OCI-LY1 (cell line): Measurements from ENCODE around the gene FDX2.

ENCODE experiments used
- H2AFZ ChIP-seq: fragments of 200-600 bp; sonication (generic), shearing (Covaris generic); 2 replicates; pipeline ENCODE4 v1.6.0; 2014; ENCODE audit warnings: antibody characterized with exemption, mild to moderate bottlenecking, low read length
- H3F3A ChIP-seq: fragments of 200-600 bp; sonication (generic), shearing (Covaris generic); 2 replicates; pipeline ENCODE4 v1.6.0; 2014; ENCODE audit warnings: mild to moderate bottlenecking, antibody characterized with exemption, low read length, moderate library complexity; ENCODE audit not compliant: insufficient read depth
- H3K27ac ChIP-seq: fragments of 200-600 bp; sonication (generic); 2 replicates; pipeline ENCODE4 v1.5.1; 2014; ENCODE audit warnings: low read length, mixed run types, mild to moderate bottlenecking, low read depth; ENCODE audit not compliant: poor library complexity, severe bottlenecking
- H3K27me3 ChIP-seq: fragments of 200-600 bp; sonication (generic); 2 replicates; pipeline ENCODE4 v1.6.0; 2014; ENCODE audit warnings: antibody characterized with exemption, mild to moderate bottlenecking, low read length, moderate library complexity; ENCODE audit not compliant: insufficient read depth
- H3K36me3 ChIP-seq: fragments of 200-600 bp; sonication (generic); 2 replicates; pipeline ENCODE4 v1.6.1; 2014; ENCODE audit warnings: mild to moderate bottlenecking, antibody characterized with exemption, low read length, moderate library complexity, mixed read lengths; ENCODE audit not compliant: insufficient read depth
- H3K4me1 ChIP-seq: fragments of 200-600 bp; sonication (generic); 2 replicates; pipeline ENCODE4 v1.5.1; 2014; ENCODE audit warnings: mild to moderate bottlenecking, low read length, moderate library complexity; ENCODE audit not compliant: insufficient read depth, severe bottlenecking
- H3K4me2 ChIP-seq: fragments of 200-600 bp; sonication (generic), shearing (Covaris generic); 2 replicates; pipeline ENCODE4 v1.6.1; 2014; ENCODE audit warnings: low read length
- H3K4me3 ChIP-seq: fragments of 200-600 bp; sonication (generic); 2 replicates; pipeline ENCODE4 v1.5.1; 2014; ENCODE audit warnings: low read length, low read depth, mild to moderate bottlenecking, mixed read lengths; ENCODE audit not compliant: poor library complexity, severe bottlenecking
- H3K79me2 ChIP-seq: fragments of 200-600 bp; shearing (Covaris generic); 2 replicates; pipeline ENCODE4 v1.6.1; 2016; ENCODE audit warnings: mixed run types, low read length, mixed read lengths; ENCODE audit not compliant: insufficient read depth
- H3K9ac ChIP-seq: fragments of 200-600 bp; sonication (generic), shearing (Covaris generic); 2 replicates; pipeline ENCODE4 v1.6.1; 2014; ENCODE audit warnings: mild to moderate bottlenecking, low read length, mixed read lengths
- H3K9me2 ChIP-seq: fragments of 200-600 bp; sonication (generic), shearing (Covaris generic); 2 replicates; pipeline ENCODE4 v1.6.1; 2014; ENCODE audit warnings: low read depth, mild to moderate bottlenecking, low read length, mixed read lengths
- H3K9me3 ChIP-seq: fragments of 200-600 bp; shearing (Covaris generic); 2 replicates; pipeline ENCODE4 v1.6.1; 2014; ENCODE audit warnings: low read length, mixed read lengths
- H4K20me1 ChIP-seq: fragments of 200-600 bp; sonication (generic), shearing (Covaris generic); 2 replicates; pipeline ENCODE4 v1.6.0; 2016; ENCODE audit warnings: mild to moderate bottlenecking, low read length; ENCODE audit not compliant: insufficient read depth
- CTCF ChIP-seq: fragments of 200-600 bp; sonication (generic), shearing (Covaris generic); IDR thresholded peaks from 2 replicates; pipeline ENCODE4 v1.5.1; 2017; ENCODE audit warnings: mild to moderate bottlenecking, antibody characterized with exemption, low read length, moderate library complexity, mixed read lengths
- EZH2 ChIP-seq: fragments of 200-600 bp; sonication (generic), shearing (Covaris generic); IDR thresholded peaks from 2 replicates; pipeline ENCODE4 v1.8.0; 2017; ENCODE audit warnings: borderline replicate concordance, mixed run types, mild to moderate bottlenecking, antibody characterized with exemption, low read length, moderate library complexity, mixed read lengths

The FDX2 gene

GRCh38 chr19:10290876-10291553, 24.8 kb downstream of the FDX2 start:
- Histone ChIP-seq H3K9me3 (no peaks in the 10 kb centered on the region), H4K20me1 (no peaks in the 10 kb centered on the region), H3K9me2 (no peaks in the 10 kb centered on the region), H3K36me3 (peaks cover 2% of the 10 kb centered on the region), H3K27ac (no peak overlapping the region), H2AFZ (no peak overlapping the region), H3K4me3 (peak overlapping the region; percentile 62), H3F3A (no peaks in the 10 kb centered on the region), H3K4me1 (peaks cover 57% of the 10 kb centered on the region), H3K4me2 (peak overlapping the region; percentile 93), H3K9ac (peak overlapping the region; percentile 41; the same call in 1 of the 2 replicates), H3K27me3 (no peaks in the 10 kb centered on the region), H3K79me2 (no peaks in the 10 kb centered on the region)
- TF ChIP-seq CTCF, result no peak

- Histone ChIP-seq H3F3A (no peaks in the 10 kb centered on the region), H3K9me3 (no peaks in the 10 kb centered on the region), H2AFZ (no peak overlapping the region), H3K27me3 (no peaks in the 10 kb centered on the region), H3K27ac (no peak overlapping the region), H3K79me2 (no peaks in the 10 kb centered on the region), H3K9ac (peak overlapping the region; percentile 41; the same call in 1 of the 2 replicates), H3K36me3 (peaks cover 4% of the 10 kb centered on the region), H3K4me1 (peaks cover 51% of the 10 kb centered on the region), H3K4me3 (peak overlapping the region; percentile 62), H3K9me2 (no peaks in the 10 kb centered on the region), H3K4me2 (peak overlapping the region; percentile 93), H4K20me1 (no peaks in the 10 kb centered on the region)
- TF ChIP-seq CTCF, result no peak
- TF ChIP-seq EZH2, result no peak
Observed at GRCh38 chr19:10290357-10290875, 25.4 kb downstream of the FDX2 start.

- peak within 1 kb of the TSS; percentile 60 for H3K9ac ChIP-seq
- no peak for TF ChIP-seq CTCF
- TF ChIP-seq EZH2, result no peak
- H4K20me1 ChIP-seq, result no peaks in the 10 kb centered on the region
- peak within 1 kb of the TSS; percentile 93 for H3K4me2 ChIP-seq
- H3K9me2 ChIP-seq, result no peaks in the 10 kb centered on the region
- peak within 1 kb of the TSS; percentile 62 for H3K4me3 ChIP-seq
- H3F3A ChIP-seq, result no peaks in the 10 kb centered on the region
- H3K4me1 ChIP-seq, result peaks cover 49% of the 10 kb centered on the region
- H3K79me2 ChIP-seq, result no peaks in the 10 kb centered on the region
- no peaks in the 10 kb centered on the region for H3K27me3 ChIP-seq
- H2AFZ ChIP-seq, result no peak within 1 kb of the TSS
- no peak within 1 kb of the TSS for H3K27ac ChIP-seq
- H3K9me3 ChIP-seq, result no peaks in the 10 kb centered on the region
- H3K36me3 ChIP-seq, result peaks cover 8% of the 10 kb centered on the region
Observed at GRCh38 chr19:10289836-10290356, 25.9 kb downstream of the FDX2 start, which contains the start of gene ICAM5. Gene ICAM5, plus strand, starts transcription at chr19:10289952. Its CDS starts 92 bp downstream, at chr19:10290044.
